CD4-positive, alpha-beta T cell treated with Interleukin-2 at 100 ng/mL for 4 hours (primary cell): ENCODE measurements around the gene ZCCHC7.
"Not testable (repeated sequence)": the region's sequence is repeated elsewhere in the genome, so short reads cannot be mapped to it uniquely, and the experiment has no call there.

Experiments used
- DNase-seq: peaks from one replicate; pipeline ENCODE4 v3.0.0-alpha.2; 2020; ENCODE audit warnings: low spot score

The ZCCHC7 gene

DNA sequence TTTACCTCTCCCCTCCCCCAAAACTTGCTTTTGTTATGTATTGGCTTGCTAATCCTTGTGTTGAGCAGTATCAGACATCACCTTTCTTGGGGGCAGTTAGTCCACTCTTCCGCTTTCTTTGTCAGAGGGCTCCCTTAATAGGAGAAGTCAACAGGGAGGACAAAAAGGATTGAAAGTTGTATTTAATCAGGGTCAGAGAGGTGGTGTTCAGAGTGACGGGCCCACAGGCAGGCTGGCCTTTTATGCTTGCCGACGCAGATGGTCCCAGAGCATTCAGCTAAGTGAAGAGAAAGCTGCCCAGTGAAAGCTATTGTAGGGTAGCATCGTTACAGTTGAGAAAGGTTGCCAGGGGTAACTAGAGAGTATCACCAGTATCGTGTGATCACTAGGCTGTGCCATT lies 131.1 kb downstream of the ZCCHC7 start:
- DNase-seq: no peak

DNA sequence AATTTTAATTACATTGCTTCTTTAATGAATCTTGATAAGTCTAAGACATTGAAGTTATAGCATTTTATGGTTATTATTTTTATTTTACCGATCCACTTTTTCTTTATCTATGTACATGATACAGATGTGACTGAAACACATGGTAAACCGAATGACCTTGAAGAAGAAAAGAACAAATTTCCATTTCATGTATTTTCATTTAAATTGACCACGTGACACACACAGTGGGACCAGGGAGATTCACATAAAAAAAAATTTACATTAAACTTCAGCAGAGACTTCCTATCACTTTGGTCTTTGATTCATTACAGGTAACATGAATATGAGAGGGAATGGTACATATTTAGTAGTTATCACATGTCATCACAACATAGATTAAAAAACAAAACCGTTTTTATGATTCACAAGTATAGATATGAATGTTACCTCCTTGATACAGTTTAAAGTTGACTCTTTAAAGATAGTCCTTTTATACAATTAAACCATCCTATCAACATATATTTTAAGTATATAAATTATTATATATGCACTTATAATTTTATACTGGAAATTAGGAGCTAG lies 133.1 kb downstream of the ZCCHC7 start:
- DNase-seq: no peak

DNA sequence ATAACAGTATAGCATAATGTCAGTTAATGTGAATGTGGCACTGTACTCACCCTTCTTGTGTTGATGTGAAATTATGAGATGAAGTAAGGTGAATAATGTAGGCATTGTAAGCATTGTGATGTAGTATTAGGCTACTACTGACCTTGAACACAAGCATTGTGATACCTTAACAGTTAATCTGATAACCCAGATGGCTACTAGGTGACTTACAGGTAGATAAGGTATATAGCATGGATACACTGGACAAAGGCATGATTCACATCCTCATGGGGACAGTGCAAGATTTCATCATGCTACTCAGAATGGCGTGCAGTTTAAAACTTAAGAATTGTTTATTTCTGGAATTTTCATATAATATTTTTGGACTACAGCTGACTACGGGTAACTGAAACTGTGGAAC lies 134.8 kb downstream of the ZCCHC7 start:
- no peak for DNase-seq

DNA sequence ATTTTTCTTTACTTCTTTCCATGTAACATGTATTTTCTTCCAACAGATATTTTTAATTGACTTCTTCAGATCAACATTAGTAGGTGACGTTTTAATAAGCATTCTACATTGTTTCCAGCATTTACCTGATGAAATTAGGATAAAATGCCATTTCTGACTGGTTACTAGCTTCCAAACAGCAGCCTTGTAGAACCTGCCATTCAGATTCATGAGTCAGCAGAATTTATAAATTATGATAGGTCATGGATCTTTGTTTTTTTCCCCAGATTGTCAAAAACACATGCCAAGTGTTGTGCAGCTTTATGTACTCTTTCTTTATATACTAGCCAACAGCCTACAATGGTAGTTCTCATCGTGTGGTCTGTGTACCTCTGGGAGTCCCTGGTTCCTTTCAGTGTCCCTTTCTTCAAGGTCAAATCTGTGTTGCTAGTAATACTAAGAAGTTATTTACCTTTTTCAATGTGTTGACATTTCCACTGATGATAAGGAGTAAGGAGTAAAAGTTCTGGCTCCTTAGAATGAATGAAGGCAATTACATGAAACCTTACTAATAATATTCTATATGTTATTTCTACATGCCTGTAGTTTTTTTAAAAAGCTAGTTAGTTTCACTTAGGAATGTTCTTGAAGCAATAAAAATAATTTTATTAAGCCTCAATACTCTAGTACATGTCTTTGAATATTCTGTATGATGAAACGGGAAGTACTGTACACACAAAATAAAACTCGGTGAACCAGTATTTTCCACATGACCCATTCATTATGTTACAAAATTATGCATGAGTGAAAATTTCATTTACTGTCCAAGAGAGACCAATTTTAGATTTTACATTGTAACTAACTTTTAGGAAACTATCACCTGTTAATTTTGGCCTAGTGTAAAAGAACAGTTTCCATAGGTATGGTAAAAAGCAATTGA lies 135.8 kb downstream of the ZCCHC7 start:
- DNase-seq: no peak

DNA sequence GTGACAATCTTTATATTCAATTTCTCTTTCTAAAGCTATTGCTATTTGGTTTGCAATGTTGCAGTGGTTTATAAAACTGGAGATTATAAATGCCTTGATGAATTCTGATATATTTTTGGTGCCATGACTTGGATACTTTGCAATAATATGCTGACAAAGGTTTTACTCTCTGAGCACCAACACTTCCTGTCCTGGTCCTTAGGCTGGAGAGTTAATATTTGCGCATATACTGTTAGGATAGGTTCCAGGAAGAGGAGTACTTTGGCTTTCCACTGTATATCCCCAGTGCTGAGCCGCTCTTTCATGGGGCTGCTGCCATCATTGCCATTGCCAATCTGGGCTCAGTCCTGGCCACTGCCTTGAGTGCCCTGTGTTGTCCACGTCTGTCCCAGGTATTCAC lies 139.6 kb downstream of the ZCCHC7 start:
- DNase-seq: no peak

DNA sequence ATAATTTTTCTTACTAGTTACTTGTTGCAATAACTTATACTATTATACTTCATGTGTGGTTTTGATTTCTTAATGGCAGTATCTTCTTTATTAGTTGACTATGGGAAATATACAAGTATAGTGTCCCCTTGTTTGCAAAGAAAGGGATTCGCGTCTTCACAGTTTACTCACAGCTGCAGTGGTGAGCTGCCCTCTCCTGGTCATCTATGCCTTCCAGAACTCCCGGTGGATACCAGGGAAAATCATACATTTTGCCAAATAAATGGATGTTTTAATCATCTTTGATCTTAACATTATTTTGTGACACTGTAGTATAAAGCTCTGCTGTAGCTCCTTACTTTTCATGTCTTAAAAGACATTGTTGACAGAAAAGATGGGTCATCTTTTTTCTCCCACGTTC lies 142.0 kb downstream of the ZCCHC7 start:
- no peak for DNase-seq

DNA sequence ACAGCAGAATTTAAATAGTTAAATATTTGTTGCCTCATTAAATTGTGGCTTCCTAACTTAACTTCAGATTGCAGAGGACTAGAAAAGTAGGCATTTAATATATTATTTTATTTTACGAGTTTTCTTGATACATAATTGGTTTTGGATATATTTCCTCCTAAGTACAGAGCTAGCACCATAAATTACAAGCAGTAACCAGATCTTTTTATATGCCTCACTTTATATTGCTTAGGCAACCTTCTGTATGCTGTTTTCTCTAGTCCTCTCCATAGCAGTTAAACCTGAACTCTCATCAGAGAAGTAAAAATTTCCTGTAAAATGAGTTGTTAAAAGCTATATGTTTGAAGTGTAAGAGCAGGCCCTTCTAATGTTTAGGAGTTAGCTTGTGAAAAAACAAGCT lies 144.2 kb downstream of the ZCCHC7 start:
- DNase-seq: no peak

DNA sequence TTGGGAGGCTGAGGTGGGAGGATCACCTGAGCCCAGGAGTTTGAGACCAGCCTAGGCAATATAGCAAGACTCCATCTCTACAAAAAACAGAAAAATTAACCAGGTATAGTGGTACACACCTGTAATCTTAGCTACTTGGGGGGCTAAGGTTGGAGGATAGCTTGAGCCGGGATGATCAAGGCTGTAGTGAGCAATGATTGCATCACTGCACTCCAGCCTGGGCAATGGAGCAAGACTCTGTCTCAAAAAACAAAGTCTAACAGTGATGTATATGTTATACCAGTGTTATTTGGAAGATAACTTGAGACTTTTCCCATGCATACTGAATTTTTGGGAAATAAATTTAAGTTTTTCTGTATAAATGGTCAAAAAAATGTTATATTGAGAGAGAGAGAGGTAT lies 146.3 kb downstream of the ZCCHC7 start:
- no peak for DNase-seq

DNA sequence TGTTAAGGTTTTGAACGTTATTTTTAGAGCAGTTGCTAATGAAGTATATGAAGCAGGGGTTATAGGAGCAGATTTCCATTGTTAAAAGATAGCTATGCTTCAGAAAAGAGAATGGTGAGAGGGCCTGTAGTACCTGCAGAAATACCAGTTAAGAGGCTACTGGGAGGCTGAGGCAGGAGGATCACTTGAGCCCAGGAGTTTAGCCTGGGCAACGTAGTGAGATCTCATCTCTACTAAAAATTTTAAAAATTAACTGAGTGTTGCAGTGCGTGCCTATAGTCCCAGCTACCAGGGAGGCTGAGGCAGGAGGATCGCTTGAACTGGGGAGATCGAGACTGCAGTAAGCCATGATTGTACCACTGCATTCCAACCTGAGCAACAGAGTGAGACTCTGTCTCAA lies 148.8 kb downstream of the ZCCHC7 start:
- no peak for DNase-seq

DNA sequence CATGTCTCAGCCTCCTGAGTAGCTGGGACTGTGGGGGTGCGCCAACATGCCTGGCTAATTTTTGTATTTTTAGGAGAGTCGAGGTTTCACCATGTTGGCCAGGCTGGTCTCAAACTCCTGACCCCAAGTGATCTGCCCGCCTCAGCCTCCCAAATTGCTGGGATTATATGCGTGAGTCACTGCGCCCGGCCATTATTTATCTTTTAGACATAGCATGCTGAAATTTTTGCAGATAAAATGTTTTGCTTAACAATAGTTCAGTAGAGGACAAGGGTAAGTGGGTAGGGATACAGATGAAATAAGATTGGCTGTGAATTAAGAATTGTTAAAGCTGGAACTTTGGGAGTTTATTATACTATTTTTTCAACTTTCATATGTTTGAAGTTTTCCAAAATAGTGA lies 151.3 kb downstream of the ZCCHC7 start:
- no peak for DNase-seq

DNA sequence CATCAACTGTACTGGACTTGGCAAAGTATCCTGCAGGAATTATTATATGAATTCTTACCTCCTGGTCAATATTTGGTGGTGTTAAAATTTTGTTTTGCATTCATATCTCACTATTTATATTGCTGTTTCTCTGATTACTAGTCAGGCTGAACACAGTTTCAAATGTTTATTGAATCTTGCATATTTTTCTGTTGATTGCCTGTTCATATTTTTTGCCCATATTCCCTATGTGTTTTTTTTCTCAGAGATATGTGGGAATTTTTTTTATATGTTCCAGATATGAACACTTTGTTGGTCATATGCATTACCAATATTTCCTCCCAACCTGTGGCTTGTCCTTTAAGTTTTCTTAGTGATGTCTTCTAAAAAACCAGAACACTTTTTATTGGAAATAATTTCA lies 153.2 kb downstream of the ZCCHC7 start:
- no peak for DNase-seq

DNA sequence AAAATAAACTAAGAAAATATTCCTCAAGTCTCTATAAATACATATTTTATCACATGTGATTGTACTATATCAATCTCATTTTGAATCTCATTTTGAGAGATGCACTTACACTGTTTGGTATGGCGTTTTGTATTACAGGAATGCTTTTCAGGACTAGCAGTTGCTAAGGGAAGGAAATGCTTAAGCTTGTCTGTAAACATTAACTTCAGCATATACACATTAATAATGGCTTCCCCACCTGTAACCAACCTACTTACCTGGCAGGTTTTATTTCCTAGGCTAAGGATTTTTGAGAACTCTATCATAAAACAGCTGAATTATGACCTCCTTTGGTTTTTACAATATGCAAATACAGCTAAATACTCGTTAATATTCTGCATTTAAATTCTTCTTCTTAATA lies 161.2 kb downstream of the ZCCHC7 start:
- no peak for DNase-seq

DNA sequence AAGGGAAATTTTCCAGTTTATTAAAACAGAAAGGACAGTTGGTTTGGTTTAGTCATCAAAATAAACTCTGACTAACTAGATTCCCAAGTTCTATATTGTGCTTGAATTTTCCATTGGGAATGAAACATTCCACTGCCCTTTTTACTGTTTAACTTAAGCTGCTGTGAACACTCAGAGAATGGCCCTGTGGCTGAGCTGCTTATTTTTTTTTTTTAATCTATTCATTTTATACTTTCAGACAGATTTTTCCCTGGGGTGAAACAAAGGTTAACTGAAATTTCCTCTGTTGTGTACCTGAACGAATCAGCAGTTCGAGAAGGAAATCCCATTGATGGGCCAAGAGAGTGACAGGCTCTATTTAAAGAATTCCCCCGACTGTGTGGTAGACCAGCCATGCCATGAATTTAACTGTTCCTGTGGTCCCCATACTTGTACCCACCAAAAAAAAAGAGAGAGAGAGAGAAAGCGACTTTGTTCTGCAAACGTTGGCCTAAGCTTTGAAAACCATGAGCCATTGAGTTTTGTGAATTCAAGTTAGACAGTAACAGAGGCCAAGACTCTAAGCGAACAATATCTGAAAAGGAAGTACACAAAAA lies 163.5 kb downstream of the ZCCHC7 start:
- no peak for DNase-seq

DNA sequence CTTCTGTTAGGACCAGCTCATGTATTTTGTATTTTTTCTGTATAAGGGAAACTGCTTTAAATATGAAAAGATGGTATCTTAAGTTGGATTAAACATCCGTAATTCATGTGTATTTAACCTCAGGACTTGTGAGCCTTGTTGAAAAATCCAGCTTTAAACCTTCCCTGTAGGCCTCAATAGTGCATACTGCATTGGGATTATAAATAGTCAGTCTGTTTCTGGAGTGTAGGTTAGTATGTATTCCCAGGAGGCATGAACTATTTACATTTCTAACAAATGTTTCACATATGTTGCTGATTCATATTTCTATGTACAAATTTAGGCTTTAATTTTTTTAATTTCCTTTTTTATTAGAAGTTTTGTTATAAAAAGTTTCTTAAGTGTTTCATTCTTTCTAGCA lies 164.3 kb downstream of the ZCCHC7 start:
- DNase-seq: no peak

DNA sequence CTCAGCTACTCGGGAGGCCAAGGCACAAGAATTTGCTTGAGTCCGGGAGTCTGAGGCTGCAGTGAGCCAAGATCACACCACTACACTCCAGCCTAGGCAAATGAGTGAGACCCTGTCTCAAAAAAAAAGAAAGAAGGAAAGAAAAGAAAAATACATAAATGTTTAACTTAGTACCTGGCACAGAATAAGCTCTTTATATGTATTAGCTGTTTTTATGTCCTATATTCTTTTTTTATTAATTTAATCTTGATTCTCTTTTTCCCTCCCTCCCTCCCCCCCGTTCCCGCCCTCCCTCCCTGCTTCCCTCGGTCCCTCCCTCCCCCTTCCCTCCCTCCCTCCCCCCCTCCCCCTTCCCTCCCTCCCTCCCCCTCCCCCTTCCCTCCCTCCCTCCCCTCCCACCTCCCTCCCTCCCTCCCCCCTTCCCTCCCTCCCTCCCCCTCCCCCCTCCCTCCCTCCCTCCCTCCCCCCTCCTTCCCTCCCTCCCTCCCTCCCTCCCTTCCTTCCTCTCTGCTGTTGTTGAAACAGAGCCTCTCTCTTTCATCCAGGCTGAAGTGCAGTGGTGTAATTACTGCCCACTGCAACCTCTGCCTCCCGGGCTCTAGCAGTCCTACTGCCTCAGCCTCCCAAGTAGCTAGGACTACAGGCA lies 166.3 kb downstream of the ZCCHC7 start:
- DNase-seq: no peak

DNA sequence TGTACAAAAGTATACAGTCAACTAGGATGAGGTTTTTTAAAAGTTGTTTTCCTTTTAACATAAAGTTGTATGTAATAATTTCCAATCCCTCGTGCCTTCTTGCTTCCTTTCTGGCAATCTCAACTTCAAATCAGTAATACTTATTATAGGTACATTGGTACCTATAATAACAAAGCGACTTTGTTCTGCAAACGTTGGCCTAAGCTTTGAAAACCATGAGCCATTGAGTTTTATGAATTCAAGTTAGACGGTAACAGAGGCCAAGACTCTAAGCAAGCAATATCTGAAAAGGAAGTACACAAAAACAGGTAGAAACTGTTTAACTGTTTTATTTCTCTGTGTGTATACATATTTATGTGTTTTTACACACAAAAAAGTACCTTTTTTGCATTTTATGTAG lies 166.9 kb downstream of the ZCCHC7 start:
- no peak for DNase-seq

DNA sequence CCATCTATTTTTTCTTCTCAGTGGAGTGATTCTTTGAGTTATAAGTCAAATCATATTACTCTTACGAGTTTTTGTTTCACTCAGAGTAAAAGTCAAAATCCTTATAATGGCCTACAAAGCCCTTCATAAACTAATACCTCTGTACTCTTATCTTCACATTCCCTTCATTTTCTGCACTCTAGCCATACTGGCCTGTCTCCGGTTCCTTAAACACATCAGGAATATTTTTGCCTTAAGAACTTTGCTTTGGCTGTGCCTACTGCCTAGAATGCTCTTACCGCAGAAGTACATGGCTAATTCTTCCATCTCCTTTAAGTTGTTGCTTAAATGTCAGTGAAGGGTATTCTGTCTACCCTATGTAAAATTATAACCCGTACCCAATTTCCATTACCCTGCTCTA lies 169.3 kb downstream of the ZCCHC7 start:
- no peak for DNase-seq

DNA sequence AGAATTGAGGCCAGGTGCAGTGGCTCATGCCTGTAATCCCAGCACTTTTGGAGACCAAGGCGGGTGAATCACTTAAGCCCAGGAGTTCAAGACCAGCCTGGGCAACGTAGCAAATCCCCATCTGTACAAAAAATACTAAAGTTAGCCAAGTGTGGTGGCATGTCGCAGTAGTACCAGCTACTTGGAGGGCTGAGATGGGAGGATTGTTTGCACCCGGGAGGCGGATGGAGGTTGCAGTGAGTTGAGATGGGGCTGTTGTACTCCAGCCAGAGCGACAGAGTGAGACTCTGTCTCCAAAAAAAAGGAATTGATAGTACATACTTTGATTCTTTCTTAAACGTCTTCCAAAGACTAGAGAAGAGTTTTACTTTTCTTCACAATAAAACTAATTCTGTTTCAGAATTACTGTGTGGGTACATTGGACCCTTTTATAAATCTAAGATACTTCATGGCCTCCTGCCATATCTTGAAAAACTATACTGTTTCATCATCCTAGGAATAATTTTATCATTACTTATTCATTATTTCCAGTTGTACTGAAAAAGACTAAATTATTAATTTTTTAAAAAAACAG lies 170.1 kb downstream of the ZCCHC7 start:
- no peak for DNase-seq

DNA sequence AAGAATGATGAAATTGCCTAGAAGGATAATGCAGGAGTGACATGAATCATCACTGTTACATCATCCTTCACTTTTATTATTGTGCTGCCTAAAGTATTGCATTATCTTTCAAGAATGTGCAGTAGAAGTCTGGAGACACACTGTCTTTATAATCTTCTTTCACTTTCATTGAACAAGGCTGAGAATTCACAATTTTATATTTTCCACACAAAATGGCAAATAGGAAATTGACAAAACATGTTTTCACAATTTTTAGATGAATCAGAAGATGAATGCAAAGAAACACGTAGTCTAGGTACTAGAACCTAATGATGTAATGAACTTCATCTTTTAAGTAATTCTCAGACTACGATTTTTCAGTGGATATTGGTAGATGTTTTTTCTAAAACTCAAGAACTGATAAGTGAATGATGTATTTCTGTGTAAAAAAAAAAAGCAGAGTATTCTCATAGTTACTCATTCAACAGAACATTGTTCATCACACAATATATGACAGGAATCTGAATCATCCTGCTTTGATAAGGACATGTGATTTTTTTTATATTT lies 170.6 kb downstream of the ZCCHC7 start:
- DNase-seq: no peak

DNA sequence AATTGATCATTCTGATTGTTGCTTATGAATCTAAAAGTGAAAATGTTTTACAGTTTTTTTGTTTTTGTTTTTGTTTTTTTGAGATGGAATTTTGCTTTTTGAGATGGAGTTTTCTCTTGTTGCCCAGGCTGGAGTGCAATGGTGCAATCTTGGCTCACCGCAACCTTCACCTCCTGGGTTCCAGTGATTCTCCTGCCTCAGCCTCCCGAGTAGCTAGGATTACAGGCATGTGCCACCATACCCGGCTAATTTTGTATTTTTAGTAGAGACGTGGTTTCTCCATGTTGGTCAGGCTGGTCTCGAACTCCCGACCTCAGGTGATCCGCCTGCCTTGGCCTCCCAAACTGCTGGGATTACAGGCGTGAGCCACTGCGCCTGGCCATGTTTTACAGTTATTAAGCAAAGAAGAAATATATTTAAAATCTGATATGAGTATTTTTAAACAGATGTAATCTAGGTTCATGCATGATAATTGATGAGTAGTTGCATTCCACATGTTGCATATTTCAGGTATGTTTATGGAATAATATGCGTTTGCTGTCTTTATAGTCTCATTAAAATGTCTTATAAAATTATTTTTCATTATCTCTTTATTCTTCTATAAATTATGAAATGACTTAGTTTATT lies 171.4 kb downstream of the ZCCHC7 start:
- not testable (repeated sequence) for DNase-seq

DNA sequence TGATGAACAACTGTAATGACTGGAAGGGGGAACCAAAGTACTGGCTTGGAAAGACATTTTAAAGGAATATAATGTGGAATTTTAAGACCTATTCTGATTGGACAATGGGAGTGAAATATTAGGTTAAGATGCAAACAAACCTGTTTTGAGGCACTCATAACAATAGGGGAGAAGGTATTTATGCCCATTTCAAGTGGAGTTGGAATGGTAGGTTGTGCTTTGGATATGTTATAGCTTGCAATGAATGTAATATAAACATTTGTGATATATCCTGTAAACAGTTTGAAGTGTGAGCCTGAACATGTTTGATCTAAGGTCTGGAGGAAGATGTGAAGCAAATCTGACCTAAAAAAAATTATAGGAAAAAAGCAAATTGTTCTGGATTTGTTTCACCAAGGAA lies 172.5 kb downstream of the ZCCHC7 start:
- no peak for DNase-seq
